Stimulated activated CD4-positive, alpha-beta T cell treated with anti-CD3 and anti-CD28 coated beads, Interleukin-4, amount 100 ng/mL, for 4 hours (primary cell): Measurements from ENCODE around the gene NME7.

Experiments
- DNase-seq, 2 experiments: peaks; one replicate each; pipeline ENCODE4 v3.0.0-alpha.2; 2020

Gene NME7

DNA sequence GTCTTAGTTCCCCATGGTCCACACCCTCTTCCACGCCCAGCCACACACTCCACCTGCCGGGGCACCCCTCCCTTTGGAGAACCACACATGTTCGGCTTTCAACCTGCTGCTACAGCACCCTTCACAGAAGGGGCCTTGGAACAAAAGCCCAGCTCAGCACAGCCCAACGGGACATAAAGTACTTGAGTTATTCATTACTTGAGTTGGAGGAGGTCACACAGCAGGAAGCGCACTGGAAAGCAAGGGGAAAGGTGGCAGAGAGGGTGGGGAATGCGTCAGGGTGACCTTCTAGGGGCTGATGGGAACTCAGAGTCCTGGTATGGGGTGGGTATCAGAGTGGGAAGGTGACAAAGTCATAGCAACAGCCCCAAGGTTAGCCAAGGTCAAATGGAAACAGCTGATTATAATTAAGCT is 264.1 kb downstream of the NME7 start:
- DNase-seq = no peak

- DNase-seq = no peak
Measured at GRCh38 chr1:169103002-169103401, 264.6 kb downstream of the NME7 start.

GRCh38 chr1:169102567-169102966 is 265.0 kb downstream of the NME7 start:
- DNase-seq = no peak

- no peak for DNase-seq
Measured at GRCh38 chr1:169100651-169101088, 266.9 kb downstream of the NME7 start.

GRCh38 chr1:169100208-169100607 is 267.4 kb downstream of the NME7 start:
- no peak for DNase-seq

DNA sequence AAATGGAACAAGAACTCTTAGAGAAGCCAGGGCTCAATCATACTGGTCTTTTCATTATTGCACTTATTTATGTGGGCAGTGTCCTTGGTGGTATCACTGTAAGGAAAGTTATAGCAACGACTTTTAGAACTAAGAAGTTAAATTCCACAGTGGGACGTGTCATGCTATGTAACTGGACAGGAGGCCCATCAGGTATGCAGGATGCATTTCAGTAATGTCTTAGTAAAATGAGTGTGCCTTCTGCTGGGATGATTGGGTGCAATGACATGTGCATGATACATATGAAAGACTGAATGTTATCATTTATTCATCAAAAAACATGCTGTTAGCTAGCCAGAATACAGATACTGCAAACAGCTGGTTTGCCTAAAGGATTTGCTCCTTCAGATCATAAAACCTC is 268.0 kb downstream of the NME7 start:
- DNase-seq = no peak

DNA sequence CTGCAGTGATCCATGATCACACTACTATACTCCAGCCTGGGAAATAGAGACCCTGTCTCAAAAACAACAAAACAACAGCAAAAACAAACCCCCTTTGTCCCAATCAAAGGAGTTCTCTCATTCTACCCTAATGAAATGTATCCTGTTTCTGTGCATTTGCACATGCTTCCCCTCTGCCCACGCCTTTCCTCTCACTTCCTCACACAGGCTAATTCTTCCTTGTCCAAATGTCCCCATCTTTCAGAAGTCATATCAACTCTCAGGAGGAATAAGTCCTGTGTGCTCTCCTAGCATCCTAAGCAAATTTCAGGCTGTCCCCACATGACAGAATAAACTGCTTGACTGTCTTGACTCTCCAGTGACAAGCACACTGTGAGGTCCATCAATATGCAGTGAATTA is 269.2 kb downstream of the NME7 start:
- no peak for DNase-seq

DNA sequence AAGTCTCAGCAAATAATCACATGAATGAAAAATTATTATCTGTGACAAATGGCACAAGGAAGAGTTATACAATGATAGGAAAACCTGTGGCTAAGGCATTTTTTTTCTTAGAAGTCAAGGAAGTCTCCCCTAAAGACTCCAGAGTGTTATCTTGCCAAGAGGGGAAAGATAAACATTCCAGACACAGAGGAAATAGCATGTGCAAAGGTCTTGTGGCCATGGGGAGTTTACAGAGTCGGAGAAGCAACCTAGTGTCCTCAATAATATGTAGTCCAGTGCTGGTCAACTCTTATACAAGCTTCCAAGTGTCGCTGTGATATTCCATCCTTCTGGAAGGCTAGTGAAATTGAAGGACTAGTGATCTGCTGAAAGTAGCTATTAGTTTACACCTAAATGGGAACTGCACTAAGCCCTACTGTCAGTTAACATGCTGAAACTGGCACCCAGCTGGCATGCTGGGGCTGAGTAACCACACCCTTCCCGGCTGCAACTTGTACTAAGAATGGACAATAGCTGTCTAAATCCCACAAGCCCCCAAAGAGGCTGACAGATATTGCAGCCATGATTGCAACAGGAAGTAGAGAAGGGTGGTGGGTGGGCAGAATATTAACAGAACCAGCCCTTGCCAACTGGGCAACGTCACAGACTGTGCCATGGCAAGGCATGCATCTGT is 272.6 kb downstream of the NME7 start:
- no peak for DNase-seq

DNA sequence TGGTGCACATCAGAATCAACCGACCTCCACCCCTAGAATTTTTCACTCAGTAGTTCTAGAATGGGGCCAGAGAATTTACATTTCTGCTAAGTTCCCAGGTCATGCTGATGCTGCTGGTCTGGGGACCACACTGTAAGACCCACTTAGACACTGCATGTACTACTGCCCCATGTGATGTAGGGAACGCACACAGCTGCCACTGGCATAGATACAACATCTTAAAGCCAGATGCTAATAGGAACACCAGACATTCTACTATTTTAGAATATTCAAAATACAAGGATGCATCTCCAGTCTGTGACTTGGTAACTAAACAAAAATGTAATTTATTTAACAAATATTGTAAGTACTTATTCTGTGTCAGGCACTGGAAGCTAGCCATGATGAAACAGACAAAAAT is 275.2 kb downstream of the NME7 start:
- no peak for DNase-seq

DNA sequence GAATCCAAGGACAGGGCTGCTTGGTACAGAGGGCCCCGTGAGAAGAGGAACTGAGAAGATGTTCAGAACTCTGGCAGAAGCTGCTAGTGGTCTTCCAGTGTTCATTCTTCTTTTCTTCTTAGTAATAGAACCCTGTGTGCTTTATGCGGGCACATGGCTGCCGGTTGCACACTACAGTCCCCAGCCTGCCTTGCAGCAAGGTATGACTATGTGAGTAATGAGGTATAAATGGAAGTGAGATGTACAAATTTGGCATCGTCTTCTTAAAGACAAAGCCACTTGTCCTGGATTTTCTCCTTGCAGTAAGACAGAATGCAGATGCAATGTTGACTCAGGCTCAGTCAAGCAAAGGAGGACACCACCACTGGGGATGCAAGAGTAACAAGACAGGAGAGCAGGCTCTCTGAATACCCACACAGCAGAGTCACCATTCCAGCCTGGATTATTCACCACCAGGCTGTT is 276.1 kb downstream of the NME7 start:
- DNase-seq = no peak

DNA sequence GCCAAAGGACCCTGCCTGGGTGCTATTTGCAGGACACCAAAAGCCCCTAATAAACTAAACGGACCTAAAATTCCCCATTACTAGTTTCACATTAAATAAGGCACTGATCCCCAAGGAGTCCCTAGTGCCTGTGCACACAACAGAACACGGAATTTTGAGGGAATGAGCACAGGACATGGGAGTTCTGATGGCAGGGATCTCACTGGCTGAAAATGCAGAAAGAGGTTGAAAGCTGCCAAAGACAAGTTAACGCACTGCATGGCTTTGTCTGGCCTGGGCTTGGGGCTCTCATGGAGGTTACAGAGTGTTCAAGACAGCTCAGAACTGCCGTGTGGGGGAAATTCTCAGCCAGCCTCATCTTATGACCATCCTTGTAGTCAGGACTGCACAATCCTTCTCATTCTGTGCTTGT is 276.7 kb downstream of the NME7 start:
- DNase-seq = no peak

GRCh38 chr1:169090308-169090899 is 277.2 kb downstream of the NME7 start:
- no peak for DNase-seq

GRCh38 chr1:169089776-169090175 is 277.8 kb downstream of the NME7 start:
- no peak for DNase-seq

- DNase-seq = no peak
Measured at GRCh38 chr1:169087876-169088275, 279.7 kb downstream of the NME7 start.

GRCh38 chr1:169086603-169087455 is 280.8 kb downstream of the NME7 start:
- DNase-seq = no peak

- DNase-seq = no peak
Measured at GRCh38 chr1:169085911-169086310, 281.7 kb downstream of the NME7 start.
